GM12864 (cell line): ENCODE measurements around the gene FAM83B.
"Not testable (repeated sequence)": the region's sequence is repeated elsewhere in the genome, so short reads cannot be mapped to it uniquely, and the experiment has no call there.

Experiments used
- DNase-seq: peaks from one replicate; pipeline ENCODE4 v3.0.0-alpha.2; 2011; ENCODE audit warnings: low read depth
- H3K4me3 ChIP-seq: 2 replicates; pipeline ENCODE4 v1.5.1; 2011; ENCODE audit warnings: mild to moderate bottlenecking, low read depth, low read length, control low read depth
- TF ChIP-seq, protein P1 (sequence below): IDR thresholded peaks from 2 replicates; pipeline ENCODE4 v1.5.1; 2011; ENCODE audit warnings: low read depth, mild to moderate bottlenecking, moderate library complexity, low read length, control low read depth, inconsistent platforms; ENCODE audit errors: missing control alignments

FAM83B gene

DNA sequence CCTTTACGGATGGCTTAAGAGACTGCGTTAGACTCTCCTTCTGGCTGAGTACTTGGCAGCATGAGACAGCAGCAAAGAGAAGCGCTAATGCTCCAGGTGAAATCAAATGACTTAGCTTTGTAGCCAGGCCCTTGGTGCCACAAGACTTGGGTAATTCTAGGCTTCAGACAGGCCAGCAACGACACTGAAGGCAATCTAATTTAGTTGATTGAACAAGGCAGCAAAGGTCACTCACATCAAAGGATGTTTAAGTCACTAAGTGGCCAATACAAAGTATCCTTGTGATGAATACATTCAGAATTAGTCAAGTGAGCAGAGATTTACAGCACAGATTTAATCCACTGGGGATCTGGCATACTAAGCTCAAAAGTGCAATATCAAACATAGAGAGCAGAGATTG is 113.2 kb downstream of the FAM83B start:
- DNase-seq, result no peak
- TF ChIP-seq, protein P1, sequence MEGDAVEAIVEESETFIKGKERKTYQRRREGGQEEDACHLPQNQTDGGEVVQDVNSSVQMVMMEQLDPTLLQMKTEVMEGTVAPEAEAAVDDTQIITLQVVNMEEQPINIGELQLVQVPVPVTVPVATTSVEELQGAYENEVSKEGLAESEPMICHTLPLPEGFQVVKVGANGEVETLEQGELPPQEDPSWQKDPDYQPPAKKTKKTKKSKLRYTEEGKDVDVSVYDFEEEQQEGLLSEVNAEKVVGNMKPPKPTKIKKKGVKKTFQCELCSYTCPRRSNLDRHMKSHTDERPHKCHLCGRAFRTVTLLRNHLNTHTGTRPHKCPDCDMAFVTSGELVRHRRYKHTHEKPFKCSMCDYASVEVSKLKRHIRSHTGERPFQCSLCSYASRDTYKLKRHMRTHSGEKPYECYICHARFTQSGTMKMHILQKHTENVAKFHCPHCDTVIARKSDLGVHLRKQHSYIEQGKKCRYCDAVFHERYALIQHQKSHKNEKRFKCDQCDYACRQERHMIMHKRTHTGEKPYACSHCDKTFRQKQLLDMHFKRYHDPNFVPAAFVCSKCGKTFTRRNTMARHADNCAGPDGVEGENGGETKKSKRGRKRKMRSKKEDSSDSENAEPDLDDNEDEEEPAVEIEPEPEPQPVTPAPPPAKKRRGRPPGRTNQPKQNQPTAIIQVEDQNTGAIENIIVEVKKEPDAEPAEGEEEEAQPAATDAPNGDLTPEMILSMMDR, result no peak
- no peak overlapping the region for H3K4me3 ChIP-seq

DNA sequence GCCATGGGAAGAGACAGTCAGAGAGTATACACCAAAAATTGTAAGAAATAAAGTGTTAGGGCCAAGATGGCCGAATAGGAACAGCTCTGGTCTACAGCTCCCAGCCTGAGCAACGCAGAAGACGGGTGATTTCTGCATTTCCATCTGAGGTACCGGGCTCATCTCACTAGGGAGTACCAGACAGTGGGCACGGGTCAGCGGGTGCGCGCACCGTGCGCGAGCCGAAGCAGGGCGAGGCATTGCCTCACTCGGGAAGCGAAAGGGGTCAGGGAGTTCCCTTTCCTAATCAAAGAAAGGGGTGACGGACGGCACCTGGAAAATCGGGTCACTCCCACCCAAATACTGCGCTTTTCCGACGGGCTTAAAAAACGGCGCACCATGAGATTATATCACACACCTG is 114.8 kb downstream of the FAM83B start:
- DNase-seq, H3K4me3 ChIP-seq: not testable (repeated sequence)

DNA sequence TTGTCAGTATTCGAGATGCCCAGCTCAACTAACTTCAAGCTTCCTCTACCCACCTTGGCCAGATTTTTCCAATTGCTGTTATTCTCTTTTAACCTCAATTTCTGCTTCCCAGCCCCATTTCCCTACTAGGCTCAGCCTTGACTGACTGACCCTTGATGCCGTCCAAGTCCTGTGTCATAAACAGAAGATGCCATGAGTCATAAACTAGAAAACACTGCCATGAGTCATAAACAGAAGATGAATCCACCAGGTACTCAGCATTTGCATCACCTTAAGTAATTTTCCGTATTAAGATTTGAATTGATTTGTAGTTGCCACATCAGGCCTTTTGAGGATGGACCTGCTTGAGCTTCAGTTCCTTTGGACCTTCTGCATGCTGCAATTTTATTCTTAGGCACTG is 123.8 kb downstream of the FAM83B start:
- TF ChIP-seq, protein P1, result no peak
- no peak overlapping the region for H3K4me3 ChIP-seq
- no peak for DNase-seq

DNA sequence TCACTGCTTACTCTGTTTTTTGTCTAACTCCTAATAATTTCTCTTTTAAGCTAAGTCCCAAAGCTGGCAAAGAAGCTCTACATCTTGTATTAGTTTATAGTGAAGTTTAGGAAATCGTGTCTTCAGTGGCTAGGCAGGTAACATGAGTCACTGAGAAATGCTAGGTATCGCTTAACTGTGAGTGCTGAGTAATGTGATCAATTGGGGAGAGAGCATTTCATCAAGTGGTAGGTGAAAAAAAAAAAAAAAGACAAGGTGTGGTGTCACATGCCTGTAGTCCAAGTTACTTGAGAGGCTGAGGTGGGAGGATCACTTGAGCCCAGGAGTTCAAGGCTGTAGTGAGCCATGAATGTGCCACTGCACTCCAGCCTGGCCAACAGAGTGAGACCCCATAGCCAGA is 125.3 kb downstream of the FAM83B start:
- TF ChIP-seq, protein P1, result no peak

GRCh38 chr6:54979161-54979560 is 132.6 kb downstream of the FAM83B start:
- not testable (repeated sequence) for DNase-seq, H3K4me3 ChIP-seq

More for the DNA sequence above, 125.3 kb downstream of the FAM83B start:
- H3K4me3 ChIP-seq, result no peak overlapping the region
- DNase-seq, result no peak

DNA sequence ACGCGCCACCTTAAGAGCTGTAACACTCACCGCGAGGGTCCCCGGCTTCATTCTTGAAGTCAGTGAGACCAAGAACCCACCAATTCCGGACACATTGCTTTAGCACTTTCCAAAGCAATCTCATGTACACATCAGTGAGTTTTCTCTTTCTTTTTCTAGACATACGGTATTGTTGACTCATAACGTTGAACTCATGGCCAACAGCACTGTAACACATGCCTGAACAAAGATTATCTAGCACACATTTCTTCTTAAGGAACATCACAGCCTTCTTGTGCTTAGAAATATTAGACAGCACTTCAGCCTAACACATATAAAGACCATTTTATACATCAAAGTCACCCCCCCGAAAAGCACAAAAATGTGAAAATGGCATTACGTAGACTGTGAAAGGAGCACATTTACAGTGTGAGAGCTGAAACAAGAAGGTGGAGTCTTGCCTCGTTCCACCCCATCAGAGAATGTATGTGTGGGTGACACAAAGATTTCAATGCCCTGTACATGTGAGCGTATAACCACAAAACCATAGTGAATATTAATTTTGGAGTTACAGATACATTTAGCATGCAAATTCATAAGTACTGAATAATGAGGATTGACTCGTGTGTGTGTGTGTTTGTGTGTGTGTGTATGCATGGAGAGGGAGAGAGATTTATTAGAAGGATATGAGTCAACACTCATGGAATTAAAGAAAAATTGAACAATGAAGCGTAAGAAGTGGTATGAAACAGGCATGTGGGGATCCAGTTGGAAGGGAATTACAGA is 134.1 kb downstream of the FAM83B start:
- no peak for DNase-seq
- H3K4me3 ChIP-seq, result no peak overlapping the region
- TF ChIP-seq, protein P1, result no peak

DNA sequence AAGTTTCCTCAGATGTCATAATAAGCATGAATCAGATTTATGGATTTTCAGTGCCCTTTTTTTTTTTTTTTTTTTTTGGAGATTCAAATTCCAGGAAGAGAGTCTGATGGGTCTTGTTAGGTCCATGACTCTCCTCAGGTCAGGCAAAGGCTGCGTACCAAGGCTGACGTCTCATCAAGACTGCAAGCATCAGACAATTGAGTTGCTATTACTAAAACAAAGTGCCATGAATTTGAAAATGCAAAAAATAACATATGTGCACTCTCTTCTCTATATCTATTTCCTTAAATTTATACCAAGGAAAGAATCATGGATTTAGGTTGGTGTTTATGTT is 134.7 kb downstream of the FAM83B start:
- TF ChIP-seq, protein P1, result no peak
- no peak overlapping the region for H3K4me3 ChIP-seq
- DNase-seq, result no peak

DNA sequence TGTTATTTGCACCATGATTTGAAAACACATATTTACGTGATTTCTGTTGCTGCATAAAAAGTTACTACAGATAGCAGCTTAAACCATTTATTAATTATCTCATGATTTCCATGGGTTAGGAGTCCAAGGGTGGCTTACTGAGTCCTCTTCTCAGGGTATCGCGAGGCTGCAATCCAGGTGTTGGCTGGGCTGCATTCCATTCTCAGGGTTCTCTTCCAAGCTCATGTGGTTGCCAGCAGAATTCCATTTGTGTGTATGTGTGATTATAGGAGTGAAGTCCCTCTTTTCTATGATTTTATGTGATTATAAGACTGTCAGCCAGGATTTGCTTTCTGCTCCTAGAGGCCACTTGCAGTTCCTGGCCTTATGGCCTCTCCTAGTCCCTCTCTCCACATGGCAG is 135.1 kb downstream of the FAM83B start:
- no peak overlapping the region for H3K4me3 ChIP-seq
- DNase-seq, result no peak
- TF ChIP-seq, protein P1, result no peak
